ENCODE measurements around the gene YIF1B. TPM values are rescaled to one million over a fixed set of nuclear protein-coding genes. Genes with fewer than 3 reads are reported as not detected.
A peak's percentile ranks its signal among the peaks of the same experiment; 100 is the strongest.

Gene YIF1B
- total and polyA plus RNA-seq, 2 of the 4 experiments (the other 2 are of a cell fraction): 72.2 to 165 TPM

- no peak for TF ChIP-seq FOS (IDR thresholded peaks at IDR 0.05; ENCODE audit: low read depth, low read length)
- TF ChIP-seq BHLHE40 (IDR thresholded peaks at IDR 0.05; ENCODE audit: low read depth, low read length): no peak
- TF ChIP-seq POLR2A (IDR thresholded peaks at IDR 0.05; ENCODE audit: low read depth, low read length): no peak
- no peak for TF ChIP-seq USF2 (IDR thresholded peaks at IDR 0.05; ENCODE audit: low read depth, low read length)
- TF ChIP-seq RFX5 (IDR thresholded peaks at IDR 0.05; ENCODE audit: low read depth, low read length): no peak
- no peak for TF ChIP-seq CEBPB (IDR thresholded peaks at IDR 0.05; ENCODE audit: low read depth, low read length)
- TF ChIP-seq MXI1 (IDR thresholded peaks at IDR 0.05; ENCODE audit: borderline replicate concordance, low read depth, low read length): no peak
- no peak for TF ChIP-seq NFE2L2 (IDR thresholded peaks at IDR 0.05; ENCODE audit: low read depth, low read length)
- no peak for TF ChIP-seq RAD21 (IDR thresholded peaks at IDR 0.05; ENCODE audit: low read length)
- TF ChIP-seq CHD1 (IDR thresholded peaks at IDR 0.05; ENCODE audit: low read depth, low read length): no peak
- no peak for TF ChIP-seq RCOR1 (IDR thresholded peaks at IDR 0.05; ENCODE audit: insufficient replicate concordance, low read length)
- no peak for TF ChIP-seq CTCF (conservative IDR thresholded peaks at IDR 0.05; ENCODE audit: low read depth, low read length)
- no peak for TF ChIP-seq MAZ (IDR thresholded peaks at IDR 0.05; ENCODE audit: borderline replicate concordance, low read depth, low read length)
- no peak for TF ChIP-seq ELK1 (IDR thresholded peaks at IDR 0.05; ENCODE audit: borderline replicate concordance, low read depth, low read length)
- TF ChIP-seq MAFK (IDR thresholded peaks at IDR 0.05; ENCODE audit: low read depth, low read length): no peak
- no peak for TF ChIP-seq SMC3 (IDR thresholded peaks at IDR 0.05; ENCODE audit: low read depth, low read length)
- CTCF ChIA-PET: interaction anchor here (0.7 kb wide), 1 partner anchor 422 kb away, joined by 3 read pairs; no protein-coding TSS in a partner anchor
- H4K5ac ChIP-seq (ENCODE audit: low read depth, low read length): no peak overlapping the region
- H3K27me3 ChIP-seq (ENCODE audit: control insufficient read depth, insufficient read depth, low read length): no peaks in the 10 kb centered on the region; the same call in 1 of the 2 replicates
- H3K9ac ChIP-seq (ENCODE audit: low read depth, low read length): no peak overlapping the region
- H3K18ac ChIP-seq (ENCODE audit: low read depth, low read length): no peak overlapping the region
- H2AK9ac ChIP-seq (replicated peaks; ENCODE audit: low read depth, low read length, poor library complexity): peak overlapping the region; percentile 21
- H4K91ac ChIP-seq (ENCODE audit: insufficient read depth, low read depth, low read length): no peak overlapping the region
- in situ Hi-C loops (cut with MboI; ENCODE audit: low sequenced_read_pairs) (no loop called here), intact Hi-C loops (cut with micrococcal nuclease) (no loop called here), dilution Hi-C loops (cut with HindIII; ENCODE audit: low sequenced_read_pairs, unreplicated experiment) (no loop called here)
- no peak overlapping the region for H4K8ac ChIP-seq (ENCODE audit: low read depth in 2 of 2, low read length in 2 of 2)
- H3K14ac ChIP-seq (replicated peaks; ENCODE audit: low read depth, low read length): no peak overlapping the region
- POLR2A ChIA-PET (ENCODE audit: unreplicated experiment): no interaction called here
- H2AFZ ChIP-seq (replicated peaks; ENCODE audit: low read length, poor library complexity): no peak overlapping the region
- H3K23ac ChIP-seq (ENCODE audit: low read depth, low read length): no peak overlapping the region
- no peak overlapping the region for H2BK120ac ChIP-seq (ENCODE audit: low read depth, low read length)
- no peak overlapping the region for H3K27ac ChIP-seq (ENCODE audit: insufficient read depth, low read length)
- H3K9me1 ChIP-seq (ENCODE audit: insufficient read depth, low read length): 0 out of 2 replicates have a peak, but pooled peaks cover 5% of the 10 kb centered on the region
- H3K56ac ChIP-seq (ENCODE audit: extremely low read depth, insufficient read depth, low read length): no peak overlapping the region
- H3K4ac ChIP-seq (ENCODE audit: low read depth, low read length): no peak overlapping the region
- no peak overlapping the region for H2BK20ac ChIP-seq (ENCODE audit: low read depth, low read length)
- no peak overlapping the region for H2BK5ac ChIP-seq (ENCODE audit: low read depth, low read length, poor library complexity, severe bottlenecking)
- peak; percentile 27 for DNase-seq
- WGBS, 2 experiments (ENCODE audit: extremely low coverage in 2 of 2, insufficient read length in 1 of 2): 79% methylated on average over 2 of the region's 11 CpGs; no CpG with 5 or more reads in 1 of the 2 experiments
- no peaks in the 10 kb centered on the region for H3K9me3 ChIP-seq (ENCODE audit: control insufficient read depth, insufficient read depth, low read length)
- no peaks in the 10 kb centered on the region for H4K20me1 ChIP-seq (ENCODE audit: insufficient read depth, low read length)
- peaks cover 6% of the 10 kb centered on the region for H3K4me1 ChIP-seq (ENCODE audit: control insufficient read depth, insufficient read depth, low read length)
- H3K4me3 ChIP-seq (ENCODE audit: insufficient read depth, low read depth, low read length): no peak overlapping the region
- H3K36me3 ChIP-seq (ENCODE audit: control insufficient read depth, insufficient read depth, low read length): peaks cover 3% of the 10 kb centered on the region; the same call in 1 of the 2 replicates
- ATAC-seq (ENCODE audit: low read depth): peak; percentile 24
- H2BK15ac ChIP-seq (ENCODE audit: low read depth, low read length): no peak overlapping the region
- no peak overlapping the region; the same call in 1 of the 2 replicates for H2AK5ac ChIP-seq (ENCODE audit: low read depth, low read length)
- no peak overlapping the region for H3K4me2 ChIP-seq (ENCODE audit: low read depth, low read length)
- H3K79me1 ChIP-seq (ENCODE audit: low read depth in 1 of 2, low read length in 2 of 2): no peaks in the 10 kb centered on the region
- BruUV-seq (replicated peaks): no TSS peak
These were observed 6.0 kb upstream of the YIF1B start for GRCh38 chr19:38321646-38322196.
